Tibial artery (tissue), 4 donors: ENCODE data around the gene MYOF.
"Not testable (repeated sequence)": the region's sequence is repeated elsewhere in the genome, so short reads cannot be mapped to it uniquely, and the experiment has no call there.

Experiments
- DNase-seq, 2 donors: peaks; one replicate each; pipeline ENCODE4 v3.0.0-alpha.2; 2019
- H3K27ac ChIP-seq, 2 donors: fragments of 200-600 bp; sonication (generic) in 1 of 2; 1 replicate in 1 of 2; 2 replicates in 1 of 2; pipeline ENCODE4 v1.5.1; 2018 to 2019; ENCODE audit warnings: mild to moderate bottlenecking in 1 of 2
- H3K27me3 ChIP-seq, 2 donors: fragments of 200-600 bp; sonication (generic) in 1 of 2; one replicate each; pipeline versions ENCODE4 v1.5.1 to v1.6.0; 2016 to 2019
- H3K36me3 ChIP-seq, 3 donors: fragments of 200-600 bp; sonication (generic) in 2 of 3; one replicate each; pipeline ENCODE4 v1.5.1; 2016 to 2019; ENCODE audit warnings: mild to moderate bottlenecking in 2 of 3
- H3K4me1 ChIP-seq, 4 donors: fragments of 200-600 bp; sonication (generic) in 2 of 4; 1 replicate in 3 of 4; 2 replicates in 1 of 4; pipeline ENCODE4 v1.5.1; 2016 to 2019
- H3K4me3 ChIP-seq, 2 donors: fragments of 200-600 bp; sonication (generic) in 1 of 2; 1 replicate in 1 of 2; 2 replicates in 1 of 2; pipeline ENCODE4 v1.5.1; 2018 to 2019; ENCODE audit warnings: mild to moderate bottlenecking in 2 of 2
- H3K9me3 ChIP-seq, 3 donors: fragments of 200-600 bp; sonication (generic) in 1 of 3; one replicate each; pipeline ENCODE4 v1.5.1; 2016 to 2019
- CTCF ChIP-seq, 2 experiments: fragments of 200-600 bp in 1 of 2; fragments of 450-650 bp in 1 of 2; IDR thresholded peaks; one replicate each; pipeline ENCODE4 v1.5.1; 2017 to 2019; ENCODE audit warnings: antibody characterized with exemption in 2 of 2, mild to moderate bottlenecking in 1 of 2, moderate library complexity in 1 of 2
- intact Hi-C: fragments of 100-400 bp; cut with DNase I; formaldehyde crosslinking; loops from one replicate; pipeline ENCODE4 v1.15.0; 2023; ENCODE audit warnings: low total_unique reads

The MYOF gene

GRCh38 chr10:93471110-93471651, 11.0 kb downstream of the MYOF start:
- Histone ChIP-seq H3K9me3 (no peaks in the 10 kb centered on the region), H3K4me1 (peaks cover 0 to 92% (median 70%) of the 10 kb centered on the region in 4 donors), H3K36me3 (no peaks in the 10 kb centered on the region), H3K4me3 (no peak overlapping the region), H3K27me3 (no peaks in the 10 kb centered on the region), H3K27ac (peak overlapping the region; percentile 71 to 75)
- intact Hi-C loops = no loop called here
- no peak for DNase-seq
- TF ChIP-seq CTCF (IDR thresholded peaks at IDR 0.05) = no peak

- H3K4me1 ChIP-seq = peaks cover 5 to 92% (median 80%) of the 10 kb centered on the region in 4 donors
- no peaks in the 10 kb centered on the region for H3K9me3 ChIP-seq
- H3K36me3 ChIP-seq = no peaks in the 10 kb centered on the region
- no peak for DNase-seq
- H3K27me3 ChIP-seq = no peaks in the 10 kb centered on the region
- H3K27ac ChIP-seq = peak overlapping the region; percentile 71 to 75
- TF ChIP-seq CTCF (IDR thresholded peaks at IDR 0.05) = no peak
- intact Hi-C loops = loop anchor here (5.0 kb wide), 1 partner anchor 87 kb away; no protein-coding TSS in a partner anchor
- no peak overlapping the region for H3K4me3 ChIP-seq
Measured at GRCh38 chr10:93469454-93469853, 12.7 kb downstream of the MYOF start.

GRCh38 chr10:93468461-93469213, 13.5 kb downstream of the MYOF start:
- no peaks in the 10 kb centered on the region for H3K36me3 ChIP-seq
- no peaks in the 10 kb centered on the region for H3K27me3 ChIP-seq
- H3K4me3 ChIP-seq = no peak overlapping the region
- peaks cover 5 to 92% (median 84%) of the 10 kb centered on the region in 4 donors for H3K4me1 ChIP-seq
- H3K27ac ChIP-seq = peak overlapping the region; percentile 71 to 75
- no peaks in the 10 kb centered on the region for H3K9me3 ChIP-seq
- no peak for DNase-seq
- intact Hi-C loops = loop anchor here (5.0 kb wide), 1 partner anchor 86 kb away; no protein-coding TSS in a partner anchor
- no peak for TF ChIP-seq CTCF (IDR thresholded peaks at IDR 0.05)

- Histone ChIP-seq H3K4me1 (peaks cover 5 to 95% (median 84%) of the 10 kb centered on the region in 4 donors), H3K27ac (peak overlapping the region; percentile 71 to 75)
- not testable (repeated sequence) for DNase-seq, H3K27me3 ChIP-seq, H3K9me3 ChIP-seq, H3K36me3 ChIP-seq, H3K4me3 ChIP-seq
- intact Hi-C loops = loop anchor here (5.0 kb wide), 1 partner anchor 85 kb away; no protein-coding TSS in a partner anchor
Measured at GRCh38 chr10:93467635-93468034, 14.5 kb downstream of the MYOF start.

GRCh38 chr10:93465806-93466675, 16.1 kb downstream of the MYOF start:
- no peaks in the 10 kb centered on the region for H3K9me3 ChIP-seq
- peaks cover 5 to 95% (median 85%) of the 10 kb centered on the region in 4 donors for H3K4me1 ChIP-seq
- TF ChIP-seq CTCF (IDR thresholded peaks at IDR 0.05) = no peak
- peak; percentile 93 to 98 for DNase-seq
- H3K27ac ChIP-seq = peak overlapping the region; percentile 84 to 91
- peak overlapping the region in 1 of 2 donors; percentile 20 for H3K4me3 ChIP-seq
- no peaks in the 10 kb centered on the region for H3K27me3 ChIP-seq
- intact Hi-C loops = loop anchor here (5.0 kb wide), 1 partner anchor 84 kb away; no protein-coding TSS in a partner anchor
- no peaks in the 10 kb centered on the region for H3K36me3 ChIP-seq
